GM18498 (cell line): ENCODE results near the gene PRKAR1A.
"Not testable (repeated sequence)": the region's sequence is repeated elsewhere in the genome, so short reads cannot be mapped to it uniquely, and the experiment has no call there.

Experiments used
- ATAC-seq: cut with Tn5 transposase; IDR thresholded peaks from one replicate; pipeline ENCODE4 v1.9.1; 2021; ENCODE audit warnings: mild to moderate bottlenecking, moderate library complexity; ENCODE audit not compliant: unreplicated experiment

Gene PRKAR1A

DNA sequence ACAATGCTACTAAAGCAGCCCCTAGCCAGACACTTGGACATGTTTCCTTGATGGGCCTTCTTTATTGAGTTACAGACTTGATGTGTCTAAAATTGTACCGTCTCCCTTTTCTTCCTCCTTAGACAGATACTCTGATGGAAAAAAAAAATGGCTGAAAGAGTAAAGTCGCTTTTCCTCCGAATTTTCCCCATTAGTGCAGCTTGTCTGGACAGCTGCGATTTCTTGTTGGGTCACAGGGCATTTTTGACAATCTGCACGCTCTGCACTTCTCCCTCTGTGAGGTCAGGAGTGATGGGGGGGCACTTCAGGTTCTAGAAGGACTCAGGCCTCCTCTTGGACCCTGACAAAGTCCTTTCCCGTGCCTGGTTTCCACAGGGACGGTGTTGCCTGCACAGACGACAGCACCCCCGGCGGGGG is 968 bp upstream of the PRKAR1A start:
- no peak for ATAC-seq

GRCh38 chr17:68511671-68512246 is 471 bp upstream of the PRKAR1A start:
- ATAC-seq = peak; percentile 53

DNA sequence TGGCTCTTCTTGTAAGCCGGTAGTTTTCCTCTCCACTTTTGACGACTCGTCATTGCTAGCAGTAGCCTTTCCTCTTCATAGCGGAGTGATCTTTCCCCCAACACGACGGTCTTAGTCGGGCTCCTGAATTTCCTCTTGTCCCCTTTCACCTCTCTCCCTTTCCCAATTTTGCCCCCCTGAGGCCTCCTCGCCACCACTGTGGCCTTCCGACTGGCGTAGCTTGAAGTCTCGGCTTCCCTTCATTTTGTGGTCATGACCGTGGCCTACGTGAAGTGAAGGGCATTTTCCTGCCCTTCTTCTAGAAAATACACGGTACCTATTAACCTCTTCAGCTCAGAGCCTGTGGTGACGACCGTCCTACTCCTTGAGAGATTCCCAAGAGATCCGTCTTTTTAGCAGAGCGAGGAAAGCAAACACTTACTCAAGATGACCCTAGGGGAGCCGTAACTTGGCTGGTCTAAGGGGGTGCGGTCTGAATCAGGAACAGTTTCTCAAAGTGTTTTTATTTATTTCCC is 787 bp downstream of the PRKAR1A start:
- ATAC-seq = no peak

DNA sequence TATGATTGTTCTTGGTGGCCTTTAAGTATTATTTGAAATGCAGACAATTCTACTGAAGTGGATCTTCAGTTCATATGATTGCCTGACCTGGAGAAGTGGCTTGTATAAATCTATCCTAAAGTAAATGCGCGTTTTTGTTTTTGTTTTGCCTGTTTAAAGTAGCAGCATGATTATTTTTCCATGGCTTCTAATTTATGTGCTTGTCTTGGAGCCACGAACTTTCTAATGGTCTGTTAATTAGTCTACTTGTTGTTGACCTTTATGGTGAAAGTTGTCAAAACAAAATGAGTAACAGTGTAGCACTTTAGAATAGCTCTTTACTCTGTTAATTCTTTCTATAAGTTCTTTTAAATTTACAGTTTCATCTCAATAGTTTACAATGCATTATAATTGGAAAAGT is 1.7 kb downstream of the PRKAR1A start:
- ATAC-seq = no peak

- no peak for ATAC-seq
Observed at GRCh38 chr17:68514831-68515635, 2.8 kb downstream of the PRKAR1A start.

DNA sequence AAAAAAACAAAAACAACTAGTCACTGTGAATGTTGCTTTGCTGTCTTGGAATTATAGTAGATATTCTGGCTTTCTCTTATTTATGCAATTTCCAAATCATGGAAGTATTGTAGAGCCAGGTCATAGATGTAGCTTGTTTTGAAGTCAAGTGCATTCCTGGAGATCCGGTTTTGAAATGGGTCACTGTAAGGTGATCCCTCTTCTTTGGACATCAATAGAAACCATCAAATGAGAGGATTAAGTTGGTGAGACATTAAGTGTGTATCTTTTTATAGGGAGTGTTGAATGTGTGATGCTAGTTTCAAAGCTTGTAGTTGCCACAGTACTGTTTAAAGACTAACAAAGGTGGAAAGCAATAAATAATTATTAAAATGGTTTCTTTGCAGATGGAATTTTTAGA is 4.5 kb downstream of the PRKAR1A start:
- ATAC-seq = no peak

- ATAC-seq = not testable (repeated sequence)
Observed at GRCh38 chr17:68517605-68518004, 5.4 kb downstream of the PRKAR1A start.

DNA sequence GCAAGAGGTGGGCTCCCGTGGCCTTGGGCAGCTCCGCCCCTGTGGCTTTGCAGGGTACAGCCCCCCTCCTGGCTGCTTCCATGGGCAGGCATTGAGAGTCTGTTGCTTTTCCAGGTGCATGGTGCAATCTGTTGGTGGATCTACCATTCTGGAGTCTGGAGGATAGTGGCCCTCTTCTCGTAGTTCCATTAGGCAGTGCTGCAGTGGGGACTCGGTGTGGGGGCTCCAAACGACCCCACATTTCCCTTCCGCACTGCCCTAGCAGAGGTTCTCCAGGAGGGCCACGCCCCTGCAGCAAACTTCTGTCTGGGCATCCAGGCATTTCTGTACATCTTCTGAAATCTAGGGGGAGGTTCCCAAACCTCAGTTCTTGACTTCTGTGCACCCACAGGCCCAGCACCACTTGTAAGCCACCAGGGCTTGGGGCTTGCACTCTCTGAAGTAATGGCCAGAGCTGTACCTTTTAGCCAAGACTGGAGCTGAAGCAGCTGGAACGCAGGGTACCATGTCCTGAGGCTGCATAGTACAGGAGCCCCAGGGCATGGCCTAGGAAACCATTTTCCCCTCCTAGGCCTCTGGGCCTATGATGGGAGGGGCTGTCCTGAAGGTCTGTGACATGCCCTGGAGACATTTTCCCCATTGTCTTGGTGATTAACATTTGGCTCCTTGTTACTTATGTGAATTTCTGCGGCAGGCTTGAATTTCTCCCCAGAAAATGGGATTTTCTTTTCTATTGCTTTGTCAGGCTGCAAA is 6.0 kb downstream of the PRKAR1A start:
- ATAC-seq = no peak

DNA sequence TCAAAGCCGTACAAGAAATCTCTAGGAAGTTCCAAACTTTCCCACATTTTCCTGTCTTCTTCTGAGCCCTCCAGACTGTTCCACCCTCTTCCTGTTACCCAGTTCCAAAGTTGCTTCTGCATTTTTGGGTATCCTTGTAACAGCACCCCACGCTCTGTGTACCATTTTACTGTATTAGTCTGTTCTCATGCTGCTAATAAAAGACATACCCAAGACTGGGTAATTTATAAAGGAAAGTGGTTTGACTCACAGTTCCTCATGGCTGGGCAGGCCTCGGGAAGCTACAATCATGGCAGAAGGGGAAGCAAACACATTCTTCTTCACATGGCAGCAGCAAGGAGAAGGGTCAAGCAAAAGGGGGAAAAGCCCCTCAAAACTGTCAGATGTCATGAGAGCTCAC is 6.8 kb downstream of the PRKAR1A start:
- not testable (repeated sequence) for ATAC-seq

- ATAC-seq = no peak
Observed at GRCh38 chr17:68519911-68520310, 7.7 kb downstream of the PRKAR1A start.

DNA sequence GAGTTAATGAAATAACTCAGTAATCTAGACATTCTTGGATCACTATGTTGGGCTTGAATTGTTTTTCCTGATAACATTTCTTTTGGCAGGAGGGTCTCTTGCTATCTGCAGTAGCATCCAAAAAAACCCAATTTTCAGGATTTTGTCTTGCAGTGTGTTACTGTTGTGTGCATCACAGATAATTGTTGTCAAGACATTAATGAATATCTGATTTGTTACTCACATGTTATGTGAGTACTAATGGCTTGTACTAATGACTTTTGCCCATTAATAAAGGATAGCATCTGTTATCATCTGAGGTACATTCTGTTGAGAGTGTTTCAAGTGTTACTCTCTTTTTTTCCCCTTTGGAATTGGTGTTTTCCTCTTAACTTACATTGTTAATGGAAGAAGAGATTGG is 10.0 kb downstream of the PRKAR1A start:
- no peak for ATAC-seq

DNA sequence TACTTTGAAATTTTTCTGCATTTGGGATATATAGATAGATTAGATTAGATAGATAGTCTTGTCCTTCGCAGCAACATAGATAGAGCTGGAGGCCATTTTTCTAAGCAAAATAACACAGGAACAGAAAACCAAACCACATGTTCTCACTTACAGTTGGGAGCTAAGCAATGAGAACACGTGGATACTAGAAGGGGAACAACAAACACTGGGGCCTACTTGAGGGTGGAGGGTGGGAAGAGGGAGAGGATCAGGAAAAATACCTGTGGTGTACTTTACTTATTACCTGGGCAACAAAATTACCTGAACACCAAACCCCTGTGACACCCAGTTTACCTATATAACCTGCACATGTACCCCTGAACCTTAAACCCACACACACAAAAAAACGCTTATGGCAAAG is 14.3 kb downstream of the PRKAR1A start:
- no peak for ATAC-seq

DNA sequence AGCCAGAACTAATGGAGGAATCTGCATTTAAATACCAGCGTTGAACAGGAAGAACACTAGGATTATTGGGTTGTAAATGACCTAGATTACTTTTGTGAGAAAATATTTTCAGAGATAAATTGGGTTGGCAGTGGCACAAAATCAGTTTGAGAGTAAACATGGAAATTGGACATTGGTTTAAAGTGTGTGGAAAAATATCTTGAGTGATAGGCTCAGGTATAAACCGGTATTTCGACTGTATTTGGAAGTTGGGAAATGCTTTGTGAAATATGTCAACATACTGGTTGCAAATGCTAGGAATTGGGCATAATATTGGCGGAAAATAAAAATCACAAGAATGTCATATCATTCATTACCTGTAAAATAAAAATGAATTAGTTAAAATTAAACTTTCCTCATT is 15.1 kb downstream of the PRKAR1A start:
- ATAC-seq = no peak

DNA sequence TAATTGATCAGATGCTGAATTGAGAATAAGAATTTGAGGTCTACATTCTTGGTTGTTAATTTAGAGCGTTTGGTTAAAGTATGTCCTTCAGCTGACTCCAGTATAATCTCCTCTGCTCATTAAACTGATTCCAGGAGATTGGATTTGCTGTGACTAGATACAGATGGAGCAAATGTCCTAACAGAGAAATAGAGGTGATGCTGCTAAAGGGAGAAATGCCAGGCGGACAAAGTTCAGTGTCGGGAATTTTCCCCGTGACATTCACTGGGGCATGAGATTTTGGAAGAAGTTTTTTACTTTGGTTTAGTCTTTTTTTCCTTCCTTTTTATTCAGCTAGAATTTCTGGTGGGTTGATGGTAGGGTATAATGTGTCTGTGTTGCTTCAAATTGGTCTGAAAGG is 19.0 kb downstream of the PRKAR1A start:
- no peak for ATAC-seq

- ATAC-seq = no peak
Observed at GRCh38 chr17:68532826-68533225, 20.6 kb downstream of the PRKAR1A start.

GRCh38 chr17:68533887-68534694 is 21.9 kb downstream of the PRKAR1A start:
- no peak for ATAC-seq

DNA sequence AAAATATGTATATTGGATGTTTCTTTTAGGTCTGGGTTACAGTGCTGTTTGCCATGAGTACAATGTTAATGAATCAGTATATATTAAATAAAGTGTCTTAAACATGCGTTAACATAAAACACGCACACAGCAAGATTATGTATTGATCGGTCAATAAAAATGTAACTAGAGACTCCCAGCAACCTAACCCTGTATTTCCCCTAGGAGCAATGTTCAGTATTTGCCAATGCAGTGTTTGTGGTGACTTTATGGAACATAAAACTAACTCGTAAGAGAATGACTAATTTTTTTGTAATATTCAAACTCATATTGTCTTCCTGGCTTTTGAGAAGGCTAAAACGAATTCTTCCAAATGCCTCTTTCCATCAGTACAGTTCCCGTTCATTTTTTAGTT is 22.5 kb downstream of the PRKAR1A start:
- ATAC-seq = no peak

DNA sequence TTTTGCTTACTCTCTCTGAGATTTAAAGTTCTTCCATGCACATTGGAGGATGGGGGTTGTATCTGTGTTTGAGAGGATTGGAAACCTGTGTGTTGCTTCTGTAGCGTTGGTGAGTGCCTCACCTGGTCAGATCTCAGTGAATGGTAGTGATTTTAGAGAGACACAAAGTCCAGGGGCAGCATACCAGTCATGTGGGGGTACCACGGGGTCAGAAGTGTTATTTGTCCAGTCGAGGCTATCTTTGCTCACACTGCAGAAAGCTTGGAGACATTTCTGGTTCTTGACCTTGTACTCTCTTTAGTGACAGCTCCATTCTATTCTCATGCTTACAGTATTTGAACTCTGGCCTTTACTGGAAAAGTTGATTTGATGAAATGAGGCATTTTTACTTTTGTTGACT is 23.7 kb downstream of the PRKAR1A start:
- ATAC-seq = no peak

- no peak for ATAC-seq
Observed at GRCh38 chr17:68539548-68540467, 27.6 kb downstream of the PRKAR1A start.

DNA sequence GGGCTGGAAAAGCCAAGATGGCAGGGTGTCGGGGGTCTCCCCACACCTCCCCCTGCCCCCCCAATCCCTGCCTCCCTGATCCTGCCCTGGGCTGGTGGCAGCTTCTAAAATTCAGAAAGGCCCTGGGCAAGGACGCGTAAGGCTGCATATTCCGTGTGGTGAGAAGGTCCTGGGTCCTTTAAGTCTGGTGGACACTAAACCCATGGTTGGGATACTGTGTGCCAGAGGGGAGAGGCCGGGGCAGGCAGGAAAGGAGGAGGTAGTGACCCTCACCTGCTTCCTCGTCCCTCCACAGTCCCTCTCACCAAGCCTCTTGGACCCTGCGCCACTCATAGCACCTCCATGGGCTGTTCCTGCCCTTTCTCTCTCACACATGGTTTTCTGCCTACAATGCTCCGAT is 28.8 kb downstream of the PRKAR1A start:
- ATAC-seq = no peak
